ENCODE data around the gene SNAI3. TPM values are rescaled to one million over a fixed set of nuclear protein-coding genes. Genes with fewer than 3 reads are reported as not detected.
A peak's percentile ranks its signal among the peaks of the same experiment; 100 is the strongest.

Gene SNAI3
- total RNA-seq, 1 experiment from 2014 or later, result 9.1 TPM

- CTCF ChIA-PET, result interaction anchor here (0.6 to 5.1 kb wide), 7 partner anchors 14 to 163 kb away, joined by 3 to 41 read pairs (median 3); partner anchors contain the start of gene MVD
- no peak overlapping the region for H3K27ac Mint-ChIP-seq
Observed at GRCh38 chr16:88722784-88723506, 36.6 kb upstream of the SNAI3 start.

GRCh38 chr16:88721815-88722755, 35.8 kb upstream of the SNAI3 start:
- TF ChIP-seq MYBL2 (CRISPR knock-in tag; IDR thresholded peaks at IDR 0.05), result no peak
- TF ChIP-seq FOXP1 (CRISPR knock-in tag; IDR thresholded peaks at IDR 0.05; ENCODE audit: borderline replicate concordance), result no peak
- TF ChIP-seq ERG (CRISPR knock-in tag; IDR thresholded peaks at IDR 0.05), result no peak
- no peak for TF ChIP-seq AR (CRISPR knock-in tag; IDR thresholded peaks at IDR 0.05)
- TF ChIP-seq PRDM15 (CRISPR knock-in tag; IDR thresholded peaks at IDR 0.05), result no peak
- TF ChIP-seq NR3C1 (CRISPR knock-in tag; conservative IDR thresholded peaks at IDR 0.05; ENCODE audit: low read depth), result no peak
- ATAC-seq, result no peak

More at GRCh38 chr16:88722784-88723506, 36.6 kb upstream of the SNAI3 start:
- Mint-ChIP-seq H3K4me1 (no peaks in the 10 kb centered on the region), H3K9me3 (no peaks in the 10 kb centered on the region), H3K4me3 (no peak overlapping the region), H3K36me3 (peaks cover 6% of the 10 kb centered on the region; the same call in 1 of the 2 replicates), H3K27me3 (ENCODE audit: low read depth) (no peaks in the 10 kb centered on the region)
- DNase-seq (ENCODE audit: low spot score) (peak; percentile 38), ATAC-seq (peak; percentile 33; the same call in 1 of the 2 replicates)
- POLR2A ChIA-PET, result interaction anchor here (0.5 kb wide), 1 partner anchor 26 kb away, joined by 3 read pairs; no protein-coding TSS in a partner anchor
- no peak for TF ChIP-seq SOX15 (CRISPR knock-in tag; IDR thresholded peaks at IDR 0.05)
- TF ChIP-seq PRRX2 (CRISPR knock-in tag; IDR thresholded peaks at IDR 0.05), result no peak
- no peak for TF ChIP-seq RORB (CRISPR knock-in tag; IDR thresholded peaks at IDR 0.05)
- TF ChIP-seq HMGA2 (CRISPR knock-in tag; IDR thresholded peaks at IDR 0.05), result no peak
- no peak for TF ChIP-seq ZNF671 (CRISPR knock-in tag; IDR thresholded peaks at IDR 0.05)
- no peak for TF ChIP-seq ETV6 (CRISPR knock-in tag; IDR thresholded peaks at IDR 0.05)

More at GRCh38 chr16:88721815-88722755, 35.8 kb upstream of the SNAI3 start:
- POLR2A ChIA-PET, result no interaction called here
- CTCF ChIA-PET, result interaction anchor here (0.6 to 5.1 kb wide), 6 partner anchors 15 to 163 kb away, joined by 3 to 41 read pairs (median 4); partner anchors contain the start of gene MVD
- Mint-ChIP-seq H3K27me3 (ENCODE audit: low read depth) (no peaks in the 10 kb centered on the region), H3K27ac (no peak overlapping the region), H3K4me3 (no peak overlapping the region), H3K4me1 (no peaks in the 10 kb centered on the region), H3K9me3 (no peaks in the 10 kb centered on the region), H3K36me3 (peaks cover 9% of the 10 kb centered on the region)
- DNase-seq (ENCODE audit: low spot score), result no peak
